ENCODE results near the gene EFEMP1. TPM values are rescaled to one million over a fixed set of nuclear protein-coding genes. Genes with fewer than 3 reads are reported as not detected.

EFEMP1 gene
- total RNA-seq, 2 experiments from 2014 or later: not detected

DNA sequence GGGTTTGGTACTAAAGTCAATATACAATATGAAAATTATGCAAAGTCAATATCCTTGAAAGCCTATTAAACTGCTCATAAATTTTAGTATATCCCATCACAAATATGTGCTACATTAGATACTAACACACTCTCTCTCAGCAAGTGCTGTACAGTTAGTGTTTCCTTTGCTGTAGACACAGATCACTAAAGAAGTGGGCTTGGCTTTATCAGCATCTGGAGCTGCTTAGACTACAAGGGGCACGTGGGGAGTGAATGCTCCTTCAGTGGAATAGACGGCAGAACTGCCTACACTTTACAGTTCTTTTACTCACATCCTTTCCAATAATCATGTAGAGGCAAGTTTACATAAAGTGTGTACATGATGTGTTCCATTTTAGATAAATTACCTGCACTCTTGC lies 26.0 kb upstream of the EFEMP1 start:
- ChIA-PET POLR2A (no interaction called here), CTCF (no interaction called here)
- H3K4me1 Mint-ChIP-seq: no peaks in the 10 kb centered on the region
- H3K4me3 Mint-ChIP-seq: no peak overlapping the region
- H3K36me3 Mint-ChIP-seq (ENCODE audit: low read depth): no peaks in the 10 kb centered on the region
- no peaks in the 10 kb centered on the region for H3K9me3 Mint-ChIP-seq
- peaks cover 7% of the 10 kb centered on the region for H3K27me3 Mint-ChIP-seq
- H3K27ac Mint-ChIP-seq: no peak overlapping the region
- DNase-seq: no peak

DNA sequence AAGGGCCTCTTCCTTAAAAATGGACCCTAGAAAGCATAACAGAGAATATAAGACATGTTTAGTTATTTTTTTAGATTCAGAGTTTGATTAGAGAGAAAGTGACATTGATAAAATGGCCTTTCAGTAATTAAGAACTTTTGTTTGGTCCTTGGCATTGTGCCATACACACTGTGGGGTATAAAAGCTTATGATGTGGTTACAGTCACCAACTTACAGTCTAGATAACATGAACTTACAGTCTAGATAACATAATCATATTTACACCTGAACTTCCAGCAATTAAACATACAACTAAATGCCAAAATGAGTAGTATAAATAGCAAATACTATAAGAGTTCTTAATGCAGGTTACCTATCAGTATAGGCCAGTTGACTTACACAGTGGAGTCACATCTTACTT lies 25.6 kb upstream of the EFEMP1 start:
- no peaks in the 10 kb centered on the region for H3K4me1 Mint-ChIP-seq
- H3K27ac Mint-ChIP-seq: no peak overlapping the region
- DNase-seq: no peak
- no peaks in the 10 kb centered on the region for H3K9me3 Mint-ChIP-seq
- peaks cover 7% of the 10 kb centered on the region for H3K27me3 Mint-ChIP-seq
- H3K36me3 Mint-ChIP-seq (ENCODE audit: low read depth): no peaks in the 10 kb centered on the region
- POLR2A ChIA-PET: no interaction called here
- CTCF ChIA-PET: no interaction called here
- no peak overlapping the region for H3K4me3 Mint-ChIP-seq

DNA sequence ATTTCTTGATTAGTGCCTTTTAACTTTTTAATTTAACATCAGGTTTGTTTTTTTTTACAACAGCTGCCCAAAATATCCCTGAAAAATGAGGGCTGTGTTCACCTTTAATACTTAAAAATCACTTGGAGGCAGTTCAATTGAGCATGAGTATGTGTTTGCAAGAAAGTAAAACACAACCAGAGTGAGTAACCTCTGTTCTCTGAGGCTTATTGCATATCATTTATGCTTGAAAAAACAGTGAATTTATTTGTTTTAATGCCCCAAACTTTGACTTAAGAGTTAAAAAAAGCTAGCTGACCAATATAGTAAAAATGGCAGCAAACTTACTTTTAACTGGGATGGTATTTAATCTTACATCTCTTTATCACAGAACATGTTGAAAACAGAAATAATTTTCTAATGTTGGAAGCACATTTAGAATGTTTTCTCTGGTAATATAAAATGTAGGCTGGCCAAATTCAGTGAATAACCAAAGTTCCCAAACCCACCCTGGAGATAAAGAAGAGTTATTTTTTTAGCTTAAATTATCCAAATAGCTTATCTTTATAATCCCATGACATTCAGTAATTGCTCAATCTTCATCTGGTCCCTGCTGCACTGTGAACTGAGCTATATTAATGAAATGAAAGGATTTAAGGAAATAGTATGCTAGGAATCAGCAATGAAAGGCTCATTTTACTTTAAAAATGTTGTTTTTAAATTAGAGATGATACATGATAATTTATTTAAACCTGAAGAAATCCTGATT lies 24.8 kb upstream of the EFEMP1 start:
- no peak overlapping the region for H3K27ac Mint-ChIP-seq
- no peak overlapping the region for H3K4me3 Mint-ChIP-seq
- CTCF ChIA-PET: no interaction called here
- peaks cover 7% of the 10 kb centered on the region for H3K27me3 Mint-ChIP-seq
- H3K36me3 Mint-ChIP-seq (ENCODE audit: low read depth): no peaks in the 10 kb centered on the region
- DNase-seq: no peak
- POLR2A ChIA-PET: no interaction called here
- no peaks in the 10 kb centered on the region for H3K4me1 Mint-ChIP-seq
- H3K9me3 Mint-ChIP-seq: no peaks in the 10 kb centered on the region

DNA sequence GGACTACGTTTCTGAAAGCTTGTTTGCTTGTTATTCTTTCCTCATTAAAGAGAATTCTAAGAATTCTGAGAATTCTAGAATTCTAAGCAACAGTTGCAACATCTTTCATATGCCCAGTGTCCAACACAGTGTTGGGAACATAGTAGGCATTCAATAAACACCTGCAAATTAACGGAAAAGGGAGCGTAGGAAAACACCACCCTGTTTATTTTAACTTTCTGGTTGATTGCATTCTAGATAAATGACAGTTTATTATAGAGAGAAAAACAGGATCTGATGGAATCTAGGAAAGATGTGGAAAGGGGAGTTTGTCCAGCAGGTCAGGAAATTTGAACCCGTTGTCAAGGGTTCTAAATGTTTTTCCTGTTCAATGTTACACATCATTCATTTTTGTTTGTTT lies 24.2 kb upstream of the EFEMP1 start:
- H3K27ac Mint-ChIP-seq: no peak overlapping the region
- no peaks in the 10 kb centered on the region for H3K9me3 Mint-ChIP-seq
- no peaks in the 10 kb centered on the region for H3K4me1 Mint-ChIP-seq
- H3K27me3 Mint-ChIP-seq: peaks cover 7% of the 10 kb centered on the region
- POLR2A ChIA-PET: no interaction called here
- H3K4me3 Mint-ChIP-seq: no peak overlapping the region
- CTCF ChIA-PET: no interaction called here
- DNase-seq: no peak
- H3K36me3 Mint-ChIP-seq (ENCODE audit: low read depth): no peaks in the 10 kb centered on the region

DNA sequence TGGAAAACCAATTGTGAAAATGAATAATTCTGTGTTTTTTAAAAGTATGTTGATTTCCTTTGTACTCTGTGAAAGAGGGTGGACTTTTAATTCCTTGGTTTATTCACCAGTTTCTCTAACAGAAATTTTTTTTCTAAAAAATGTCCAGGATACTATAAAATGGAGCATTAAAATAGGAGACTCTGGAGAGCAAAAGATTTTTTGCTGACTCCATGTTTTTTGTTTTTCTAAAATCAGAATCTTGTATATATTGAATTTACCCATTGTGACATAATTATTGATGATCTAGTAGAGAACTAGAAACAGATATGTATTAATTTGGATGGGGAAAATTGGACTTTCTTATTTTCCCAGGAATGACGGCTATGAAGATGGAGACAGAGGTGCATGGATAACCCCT lies 23.2 kb upstream of the EFEMP1 start:
- Mint-ChIP-seq H3K36me3 (ENCODE audit: low read depth) (no peaks in the 10 kb centered on the region), H3K27ac (no peak overlapping the region), H3K9me3 (no peaks in the 10 kb centered on the region), H3K4me1 (no peaks in the 10 kb centered on the region), H3K27me3 (peaks cover 7% of the 10 kb centered on the region), H3K4me3 (no peak overlapping the region)
- POLR2A ChIA-PET: no interaction called here
- CTCF ChIA-PET: no interaction called here
- DNase-seq: no peak

DNA sequence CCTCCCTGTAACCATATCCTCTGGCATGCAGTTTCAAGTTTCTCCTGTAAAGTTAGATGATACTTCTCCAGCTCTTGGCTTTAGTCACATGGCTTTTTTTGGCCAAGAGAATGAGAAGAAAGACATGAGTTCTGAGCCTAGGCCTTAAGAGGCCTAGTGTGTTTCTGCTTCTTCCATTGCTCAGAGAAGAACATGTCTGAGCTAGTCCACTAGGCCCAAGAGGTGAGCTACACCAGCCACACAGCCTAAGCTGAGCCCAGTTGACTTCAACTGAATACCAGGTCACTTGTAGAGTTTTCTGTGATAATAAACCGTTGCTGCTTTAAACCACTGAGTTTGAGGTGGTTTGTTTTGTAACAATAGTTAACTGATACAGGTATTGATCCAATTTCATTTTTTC lies 19.9 kb upstream of the EFEMP1 start:
- no peak for DNase-seq
- H3K27me3 Mint-ChIP-seq: peaks cover 7% of the 10 kb centered on the region
- H3K9me3 Mint-ChIP-seq: no peaks in the 10 kb centered on the region
- CTCF ChIA-PET: interaction anchor here (1.6 kb wide), 1 partner anchor 21 kb away, joined by 3 read pairs; no protein-coding TSS in a partner anchor
- POLR2A ChIA-PET: no interaction called here
- H3K4me3 Mint-ChIP-seq: no peak overlapping the region
- H3K27ac Mint-ChIP-seq: no peak overlapping the region
- H3K36me3 Mint-ChIP-seq (ENCODE audit: low read depth): no peaks in the 10 kb centered on the region
- no peaks in the 10 kb centered on the region for H3K4me1 Mint-ChIP-seq

DNA sequence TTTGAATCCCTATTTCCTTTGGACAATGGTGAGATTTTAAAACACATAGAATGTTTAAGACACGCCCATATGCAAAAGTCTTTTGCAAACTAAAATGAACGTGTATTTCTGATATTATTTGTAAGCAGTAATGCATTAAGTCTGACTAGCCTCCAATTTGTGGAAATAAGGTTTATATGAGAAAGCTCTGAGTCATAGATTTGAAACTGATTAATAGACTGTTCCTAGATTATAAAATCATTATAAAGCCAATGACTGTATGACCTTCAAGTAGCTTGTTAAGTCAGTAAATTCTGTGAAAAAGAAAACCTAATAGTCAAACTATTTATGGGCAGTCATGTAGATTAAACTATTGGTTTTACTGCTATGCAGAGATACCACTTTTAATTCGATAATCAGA lies 12.8 kb upstream of the EFEMP1 start:
- ChIA-PET POLR2A (no interaction called here), CTCF (no interaction called here)
- Mint-ChIP-seq H3K36me3 (ENCODE audit: low read depth) (no peaks in the 10 kb centered on the region), H3K4me1 (no peaks in the 10 kb centered on the region), H3K9me3 (no peaks in the 10 kb centered on the region), H3K27ac (no peak overlapping the region), H3K4me3 (no peak overlapping the region), H3K27me3 (peaks cover 5% of the 10 kb centered on the region)
- no peak for DNase-seq

DNA sequence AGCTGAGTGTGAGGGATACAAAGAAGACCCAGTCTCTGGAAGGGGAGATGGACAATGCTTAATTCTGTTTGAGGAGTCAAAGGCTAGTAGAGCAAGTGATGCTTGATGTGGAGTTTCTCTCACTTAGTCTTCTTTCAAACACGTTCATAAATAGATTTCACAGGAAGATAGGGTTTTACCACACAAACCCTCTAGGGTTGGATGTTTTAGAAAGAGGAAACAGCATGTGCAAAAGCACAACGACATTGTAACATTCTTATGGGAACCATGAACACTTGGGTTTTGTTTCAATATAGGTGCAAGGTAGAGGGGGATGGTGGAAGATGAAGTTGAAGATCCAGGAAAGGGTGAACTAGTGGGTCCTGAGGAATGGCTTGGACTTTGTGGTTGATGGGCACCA lies 10.8 kb upstream of the EFEMP1 start:
- ChIA-PET POLR2A (no interaction called here), CTCF (no interaction called here)
- no peaks in the 10 kb centered on the region for H3K4me1 Mint-ChIP-seq
- no peaks in the 10 kb centered on the region for H3K36me3 Mint-ChIP-seq (ENCODE audit: low read depth)
- H3K9me3 Mint-ChIP-seq: no peaks in the 10 kb centered on the region
- H3K4me3 Mint-ChIP-seq: no peak overlapping the region
- DNase-seq: no peak
- H3K27me3 Mint-ChIP-seq: peaks cover 5% of the 10 kb centered on the region
- H3K27ac Mint-ChIP-seq: no peak overlapping the region

DNA sequence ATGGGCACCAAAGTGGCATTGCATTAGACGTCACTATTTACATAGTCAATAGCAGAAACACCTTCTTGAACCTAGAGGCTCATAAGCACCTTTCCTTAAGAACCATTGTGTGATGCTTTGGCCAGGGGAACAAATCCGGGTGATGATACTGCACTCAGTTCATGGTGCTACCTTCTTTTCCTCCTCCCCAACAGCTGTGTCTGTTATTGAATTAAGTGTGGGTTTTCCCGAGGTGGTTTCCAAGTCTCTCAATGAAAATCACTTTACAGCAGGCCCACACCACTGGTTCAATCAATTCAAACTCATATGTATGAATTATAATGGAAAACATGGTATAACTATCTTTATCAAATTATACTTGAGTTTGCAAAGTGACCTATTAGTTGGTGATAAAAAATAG lies 9.3 kb upstream of the EFEMP1 start:
- H3K4me1 Mint-ChIP-seq: no peaks in the 10 kb centered on the region
- no peaks in the 10 kb centered on the region for H3K36me3 Mint-ChIP-seq (ENCODE audit: low read depth)
- H3K4me3 Mint-ChIP-seq: no peak overlapping the region
- peaks cover 5% of the 10 kb centered on the region for H3K27me3 Mint-ChIP-seq
- H3K9me3 Mint-ChIP-seq: no peaks in the 10 kb centered on the region
- no peak for DNase-seq
- H3K27ac Mint-ChIP-seq: no peak overlapping the region
- ChIA-PET CTCF (no interaction called here), POLR2A (no interaction called here)

DNA sequence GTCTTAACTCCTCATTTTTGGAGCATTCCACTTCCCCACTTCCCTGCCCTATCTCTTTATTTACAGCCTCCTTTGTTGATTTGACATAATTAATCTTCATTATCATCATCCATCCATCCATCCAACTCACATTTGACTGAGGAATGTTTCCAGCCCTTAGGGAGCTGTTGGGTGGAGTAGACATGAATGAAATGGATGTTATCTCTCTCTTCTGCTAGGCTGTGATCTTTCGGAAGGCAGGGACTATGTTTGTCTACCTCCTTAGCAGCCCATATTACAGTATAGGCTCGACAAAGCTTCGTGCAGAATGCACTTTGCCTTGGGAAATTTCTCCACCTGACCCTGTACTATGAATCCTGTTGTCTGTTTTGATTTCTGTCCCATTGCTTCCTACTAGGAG lies 7.7 kb upstream of the EFEMP1 start:
- no peaks in the 10 kb centered on the region for H3K9me3 Mint-ChIP-seq
- H3K4me1 Mint-ChIP-seq: no peaks in the 10 kb centered on the region
- no peak for DNase-seq
- H3K27me3 Mint-ChIP-seq: peaks cover 8% of the 10 kb centered on the region
- H3K4me3 Mint-ChIP-seq: no peak overlapping the region
- no peak overlapping the region for H3K27ac Mint-ChIP-seq
- POLR2A ChIA-PET: no interaction called here
- no peaks in the 10 kb centered on the region for H3K36me3 Mint-ChIP-seq (ENCODE audit: low read depth)
- CTCF ChIA-PET: no interaction called here

DNA sequence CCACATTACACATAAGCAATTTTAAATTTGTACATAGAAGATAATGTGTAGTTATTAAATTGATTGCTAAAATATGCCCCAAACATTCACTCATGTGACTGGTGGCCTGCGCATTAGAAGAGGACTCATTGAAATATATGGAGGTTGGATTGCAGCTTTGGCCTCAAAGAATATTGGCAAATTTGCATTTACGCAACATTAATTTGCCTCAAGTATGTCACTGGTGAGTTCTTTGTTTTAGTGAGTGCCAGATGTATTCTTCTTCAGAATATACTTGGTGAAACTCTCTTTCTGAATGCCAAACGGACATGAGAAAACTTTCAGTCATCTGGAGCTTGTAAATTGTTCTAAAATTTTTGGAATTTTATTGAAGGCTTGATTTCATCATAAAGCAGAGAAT lies 5.9 kb upstream of the EFEMP1 start:
- H3K4me3 Mint-ChIP-seq: no peak overlapping the region
- ChIA-PET POLR2A (no interaction called here), CTCF (no interaction called here)
- peaks cover 19% of the 10 kb centered on the region for H3K27me3 Mint-ChIP-seq
- no peaks in the 10 kb centered on the region for H3K36me3 Mint-ChIP-seq (ENCODE audit: low read depth)
- H3K9me3 Mint-ChIP-seq: no peaks in the 10 kb centered on the region
- no peaks in the 10 kb centered on the region for H3K4me1 Mint-ChIP-seq
- H3K27ac Mint-ChIP-seq: no peak overlapping the region
- DNase-seq: no peak

DNA sequence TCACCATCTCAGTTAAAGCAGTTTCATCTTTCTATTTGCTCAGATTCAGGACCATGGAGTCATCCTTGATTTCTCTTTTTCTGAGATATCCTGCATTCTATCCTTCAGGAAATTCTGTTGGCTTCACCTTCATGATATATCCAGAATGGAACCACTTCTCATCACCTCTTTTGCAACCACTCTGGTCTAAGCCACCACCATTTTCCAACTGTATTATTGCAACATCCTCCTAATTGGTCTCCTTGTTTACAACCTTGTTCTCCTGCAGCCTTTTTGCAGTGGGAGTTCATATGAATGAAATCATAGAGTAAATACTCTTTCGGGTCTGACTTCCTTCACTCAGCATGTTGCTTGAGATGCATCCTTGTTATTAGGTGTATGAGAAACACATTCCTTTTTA lies 3.4 kb upstream of the EFEMP1 start:
- POLR2A ChIA-PET: no interaction called here
- Mint-ChIP-seq H3K4me3 (no peak overlapping the region), H3K4me1 (peaks cover 3% of the 10 kb centered on the region), H3K27ac (no peak overlapping the region), H3K27me3 (peaks cover 42% of the 10 kb centered on the region), H3K9me3 (no peaks in the 10 kb centered on the region), H3K36me3 (ENCODE audit: low read depth) (no peaks in the 10 kb centered on the region)
- CTCF ChIA-PET: no interaction called here
- no peak for DNase-seq

DNA sequence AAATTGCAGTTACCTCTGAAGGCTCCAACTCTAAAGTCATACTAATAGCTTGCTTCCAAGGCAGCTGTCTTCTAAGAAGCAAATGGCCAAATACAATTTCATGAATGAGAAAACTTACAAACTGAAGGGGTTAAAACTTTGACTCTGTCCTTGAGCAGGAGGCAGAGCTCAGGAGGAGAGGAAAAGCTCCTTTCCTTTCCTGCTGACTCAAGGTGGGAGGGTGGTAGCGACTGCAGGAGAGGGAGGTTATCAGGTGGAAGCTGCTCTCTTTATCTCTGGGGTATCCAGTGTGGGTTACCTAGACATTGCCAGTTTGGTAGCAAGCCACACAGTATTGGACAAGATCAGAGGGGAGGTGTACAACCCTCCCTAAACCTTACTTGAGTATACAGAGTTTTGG lies 2.7 kb upstream of the EFEMP1 start:
- no peaks in the 10 kb centered on the region for H3K9me3 Mint-ChIP-seq
- POLR2A ChIA-PET: no interaction called here
- no peak overlapping the region for H3K4me3 Mint-ChIP-seq
- no peak for DNase-seq
- CTCF ChIA-PET: no interaction called here
- no peak overlapping the region for H3K27ac Mint-ChIP-seq
- H3K36me3 Mint-ChIP-seq (ENCODE audit: low read depth): no peaks in the 10 kb centered on the region
- H3K4me1 Mint-ChIP-seq: peaks cover 3% of the 10 kb centered on the region
- peaks cover 42% of the 10 kb centered on the region for H3K27me3 Mint-ChIP-seq

DNA sequence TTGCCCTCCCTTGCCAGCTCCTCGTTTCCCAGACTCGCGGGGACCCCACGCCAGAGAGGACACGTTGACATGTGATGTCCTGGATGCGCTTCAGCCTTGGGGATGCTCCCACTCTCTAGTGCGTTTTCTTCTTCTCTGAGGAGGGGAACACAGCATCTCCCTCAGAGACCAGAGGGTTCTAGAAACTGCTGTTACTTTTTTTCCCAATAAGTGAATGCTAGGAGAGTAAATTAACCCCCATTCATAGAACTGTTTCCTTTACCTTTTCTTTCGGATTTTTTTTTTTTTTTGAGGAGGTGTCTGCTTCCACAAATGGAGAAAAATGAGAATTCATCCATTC lies 370 bp upstream of the EFEMP1 start:
- Mint-ChIP-seq H3K9me3 (no peaks in the 10 kb centered on the region), H3K4me3 (no peak overlapping the region), H3K27ac (no peak overlapping the region), H3K27me3 (peaks cover 45% of the 10 kb centered on the region), H3K36me3 (ENCODE audit: low read depth) (no peaks in the 10 kb centered on the region), H3K4me1 (peaks cover 3% of the 10 kb centered on the region)
- ChIA-PET POLR2A (no interaction called here), CTCF (no interaction called here)
- DNase-seq: no peak

Measured in activated CD4-positive, alpha-beta T cell treated with anti-CD3 and anti-CD28 coated beads, Interleukin-2, amount 10 ng/mL, durations not matched to agents 7 days and 5 days (primary cell).